Uterus (tissue), 2 donors: Measurements from ENCODE around the gene HCLS1.
"Not testable (repeated sequence)": the region's sequence is repeated elsewhere in the genome, so short reads cannot be mapped to it uniquely, and the experiment has no call there.

Experiments used
- CTCF ChIP-seq, 4 experiments: fragments of 200-600 bp in 2 of 4; fragments of 450-650 bp in 2 of 4; sonication (generic) in 2 of 4; IDR thresholded peaks; one replicate each; pipeline ENCODE4 v1.5.1; 2016 to 2019; ENCODE audit warnings: antibody characterized with exemption in 4 of 4, mild to moderate bottlenecking in 2 of 4, moderate library complexity in 1 of 4
- POLR2A ChIP-seq, 2 donors: fragments of 450-650 bp; IDR thresholded peaks; one replicate each; pipeline ENCODE4 v1.6.1; 2016; ENCODE audit warnings: antibody characterized with exemption in 2 of 2, mild to moderate bottlenecking in 1 of 2, moderate library complexity in 1 of 2

GRCh38 chr3:121593806-121594205 lies 66.9 kb downstream of the HCLS1 start:
- TF ChIP-seq POLR2A, CTCF (IDR thresholded peaks at IDR 0.05): not testable (repeated sequence)
